ENCODE measurements around the gene ZNF474. TPM values are rescaled to one million over a fixed set of nuclear protein-coding genes. Genes with fewer than 3 reads are reported as not detected.

Gene ZNF474
- total RNA-seq, 1 experiment from 2014 or later = 0.56 TPM

GRCh38 chr5:122152266-122152900 is 23.0 kb downstream of the ZNF474 start:
- no peak for TF ChIP-seq CTCF (IDR thresholded peaks at IDR 0.05; ENCODE audit: unreplicated experiment)
- Mint-ChIP-seq H3K36me3 (ENCODE audit: insufficient read depth, unreplicated experiment) (no peaks in the 10 kb centered on the region), H3K4me1 (ENCODE audit: insufficient read depth, unreplicated experiment) (peaks cover 27% of the 10 kb centered on the region), H3K27ac (ENCODE audit: low read depth, unreplicated experiment) (peak overlapping the region; percentile 80), H3K4me3 (ENCODE audit: unreplicated experiment) (no peak overlapping the region), H3K9me3 (ENCODE audit: unreplicated experiment) (no peaks in the 10 kb centered on the region), H3K27me3 (ENCODE audit: insufficient read depth, unreplicated experiment) (no peaks in the 10 kb centered on the region)
- no peak for DNase-seq (ENCODE audit: unreplicated experiment)
- CTCF ChIA-PET = interaction anchor here (0.6 to 4.7 kb wide), 15 partner anchors 18 to 1747 kb away, joined by 3 to 24 read pairs (median 4); no protein-coding TSS in a partner anchor
- no TSS peak for BruUV-seq (replicated peaks)
- POLR2A ChIA-PET = interaction anchor here (0.6 to 1.3 kb wide), 9 partner anchors 9 to 189 kb away, joined by 3 to 6 read pairs (median 4); partner anchors contain the start of gene ZNF474
- intact Hi-C loops (cut with micrococcal nuclease) = no loop called here

- Mint-ChIP-seq H3K36me3 (ENCODE audit: insufficient read depth, unreplicated experiment) (no peaks in the 10 kb centered on the region), H3K27ac (ENCODE audit: low read depth, unreplicated experiment) (no peak overlapping the region), H3K4me1 (ENCODE audit: insufficient read depth, unreplicated experiment) (peaks cover 27% of the 10 kb centered on the region), H3K27me3 (ENCODE audit: insufficient read depth, unreplicated experiment) (no peaks in the 10 kb centered on the region), H3K4me3 (ENCODE audit: unreplicated experiment) (no peak overlapping the region), H3K9me3 (ENCODE audit: unreplicated experiment) (no peaks in the 10 kb centered on the region)
- no peak for TF ChIP-seq CTCF (IDR thresholded peaks at IDR 0.05; ENCODE audit: unreplicated experiment)
- POLR2A ChIA-PET = interaction anchor here (1.4 kb wide), 1 partner anchor 29 kb away, joined by 3 read pairs; no protein-coding TSS in a partner anchor
- intact Hi-C loops (cut with micrococcal nuclease) = no loop called here
- BruUV-seq (replicated peaks) = no TSS peak
- CTCF ChIA-PET = interaction anchor here (0.9 to 9.0 kb wide), 7 partner anchors 11 to 191 kb away, joined by 3 to 237 read pairs (median 24); partner anchors contain the start of gene SRFBP1
- DNase-seq (ENCODE audit: unreplicated experiment) = peak; percentile 26
These were observed 23.9 kb downstream of the ZNF474 start for GRCh38 chr5:122153230-122153629.

GRCh38 chr5:122153774-122154173 is 24.4 kb downstream of the ZNF474 start:
- no peaks in the 10 kb centered on the region for H3K27me3 Mint-ChIP-seq (ENCODE audit: insufficient read depth, unreplicated experiment)
- no peak overlapping the region for H3K27ac Mint-ChIP-seq (ENCODE audit: low read depth, unreplicated experiment)
- no peaks in the 10 kb centered on the region for H3K9me3 Mint-ChIP-seq (ENCODE audit: unreplicated experiment)
- peaks cover 27% of the 10 kb centered on the region for H3K4me1 Mint-ChIP-seq (ENCODE audit: insufficient read depth, unreplicated experiment)
- TF ChIP-seq CTCF (IDR thresholded peaks at IDR 0.05; ENCODE audit: unreplicated experiment) = no peak
- ChIA-PET CTCF (interaction anchor here (0.6 to 9.0 kb wide), 13 partner anchors 10 to 419 kb away, joined by 3 to 237 read pairs (median 36); partner anchors contain the start of genes LOX, SRFBP1 and ZNF474), POLR2A (interaction anchor here (0.7 to 3.6 kb wide), 10 partner anchors 10 to 191 kb away, joined by 3 to 23 read pairs (median 4); partner anchors contain the start of gene SRFBP1)
- no TSS peak for BruUV-seq (replicated peaks)
- intact Hi-C loops (cut with micrococcal nuclease) = no loop called here
- H3K4me3 Mint-ChIP-seq (ENCODE audit: unreplicated experiment) = no peak overlapping the region
- DNase-seq (ENCODE audit: unreplicated experiment) = no peak
- no peaks in the 10 kb centered on the region for H3K36me3 Mint-ChIP-seq (ENCODE audit: insufficient read depth, unreplicated experiment)

GRCh38 chr5:122154491-122154890 is 25.1 kb downstream of the ZNF474 start:
- DNase-seq (ENCODE audit: unreplicated experiment) = no peak
- Mint-ChIP-seq H3K9me3 (ENCODE audit: unreplicated experiment) (no peaks in the 10 kb centered on the region), H3K27ac (ENCODE audit: low read depth, unreplicated experiment) (no peak overlapping the region), H3K36me3 (ENCODE audit: insufficient read depth, unreplicated experiment) (no peaks in the 10 kb centered on the region), H3K4me3 (ENCODE audit: unreplicated experiment) (no peak overlapping the region), H3K4me1 (ENCODE audit: insufficient read depth, unreplicated experiment) (peaks cover 27% of the 10 kb centered on the region), H3K27me3 (ENCODE audit: insufficient read depth, unreplicated experiment) (no peaks in the 10 kb centered on the region)
- no peak for TF ChIP-seq CTCF (IDR thresholded peaks at IDR 0.05; ENCODE audit: unreplicated experiment)
- ChIA-PET POLR2A (interaction anchor here (0.7 to 3.6 kb wide), 11 partner anchors 9 to 192 kb away, joined by 3 to 23 read pairs (median 4); partner anchors contain the start of gene SRFBP1), CTCF (interaction anchor here (0.5 to 9.0 kb wide), 24 partner anchors 9 to 419 kb away, joined by 3 to 237 read pairs (median 5); partner anchors contain the start of genes LOX, SRFBP1 and ZNF474)
- no TSS peak for BruUV-seq (replicated peaks)
- intact Hi-C loops (cut with micrococcal nuclease) = no loop called here
